Mesenchymal stem cell (in vitro differentiated cells and primary cell): ENCODE measurements around the gene EVI5.
"Not testable (repeated sequence)": the region's sequence is repeated elsewhere in the genome, so short reads cannot be mapped to it uniquely, and the experiment has no call there.

Experiments used
- DNase-seq: peaks from one replicate; pipeline ENCODE4 v3.0.0-alpha.2; 2013
- H2AFZ ChIP-seq: one replicate; pipeline ENCODE4 v1.6.1; 2013; ENCODE audit warnings: low read depth, mild to moderate bottlenecking, control low read depth, inconsistent platforms, low read length, moderate library complexity
- H2AK5ac ChIP-seq: 2 replicates; pipeline ENCODE4 v1.6.1; 2013; ENCODE audit warnings: low read length, moderate library complexity, mild to moderate bottlenecking, inconsistent platforms; ENCODE audit not compliant: severe bottlenecking
- H2BK120ac ChIP-seq: one replicate; pipeline ENCODE4 v1.6.1; 2013; ENCODE audit warnings: low read depth, mild to moderate bottlenecking, inconsistent platforms, low read length, moderate library complexity
- H2BK12ac ChIP-seq, 2 experiments: one replicate each; pipeline ENCODE4 v1.6.1; 2013; ENCODE audit warnings: inconsistent platforms in 2 of 2, low read length in 2 of 2, mild to moderate bottlenecking in 2 of 2, moderate library complexity in 2 of 2, control low read depth in 1 of 2
- H2BK15ac ChIP-seq: one replicate; pipeline ENCODE4 v1.6.1; 2013; ENCODE audit warnings: mild to moderate bottlenecking, low read depth, inconsistent platforms; ENCODE audit not compliant: poor library complexity, severe bottlenecking
- H2BK5ac ChIP-seq: 2 replicates; pipeline ENCODE4 v1.6.1; 2013; ENCODE audit warnings: low read depth, mild to moderate bottlenecking, low read length, control low read depth, inconsistent platforms; ENCODE audit not compliant: poor library complexity, severe bottlenecking
- H3K14ac ChIP-seq, 2 experiments: one replicate each; pipeline ENCODE4 v1.6.1; 2013; ENCODE audit warnings: inconsistent platforms in 2 of 2, low read length in 2 of 2, control low read depth in 1 of 2, mild to moderate bottlenecking in 1 of 2, moderate library complexity in 1 of 2
- H3K18ac ChIP-seq, 2 experiments: one replicate each; pipeline ENCODE4 v1.6.1; 2013; ENCODE audit warnings: inconsistent platforms in 2 of 2, low read length in 2 of 2, control low read depth in 1 of 2, low read depth in 1 of 2, mild to moderate bottlenecking in 1 of 2
- H3K23ac ChIP-seq, 2 experiments: one replicate each; pipeline ENCODE4 v1.6.1; 2013; ENCODE audit warnings: inconsistent platforms in 2 of 2, low read length in 2 of 2, mild to moderate bottlenecking in 2 of 2, moderate library complexity in 2 of 2, control low read depth in 1 of 2
- H3K27ac ChIP-seq: 2 replicates; pipeline ENCODE4 v1.5.1; 2013; ENCODE audit warnings: mild to moderate bottlenecking, moderate library complexity, low read length, control low read depth, inconsistent platforms; ENCODE audit not compliant: poor library complexity, severe bottlenecking
- H3K27me3 ChIP-seq, 2 experiments: 2 replicates each; pipeline versions ENCODE4 v1.6.1 to v1.7.0; 2013; ENCODE audit warnings: low read length in 2 of 2, mild to moderate bottlenecking in 2 of 2, moderate library complexity in 2 of 2, control low read depth in 1 of 2, inconsistent platforms in 1 of 2; ENCODE audit not compliant: control insufficient read depth in 1 of 2, insufficient read depth in 1 of 2
- H3K36me3 ChIP-seq, 2 experiments: 2 replicates each; pipeline versions ENCODE4 v1.6.1 to v1.7.0; 2013; ENCODE audit warnings: low read length in 2 of 2, control low read depth in 1 of 2, inconsistent platforms in 1 of 2, low read depth in 1 of 2, mild to moderate bottlenecking in 1 of 2; ENCODE audit not compliant: insufficient read depth in 2 of 2, control insufficient read depth in 1 of 2
- H3K4ac ChIP-seq, 2 experiments: one replicate each; pipeline ENCODE4 v1.6.1; 2013; ENCODE audit warnings: inconsistent platforms in 2 of 2, low read length in 2 of 2, mild to moderate bottlenecking in 2 of 2, moderate library complexity in 2 of 2, control low read depth in 1 of 2, low read depth in 1 of 2
- H3K4me1 ChIP-seq: 2 replicates; pipeline ENCODE4 v1.6.1; 2013; ENCODE audit warnings: low read depth, low read length, control low read depth; ENCODE audit not compliant: control insufficient read depth, insufficient read depth
- H3K4me2 ChIP-seq: 2 replicates; pipeline ENCODE4 v1.6.1; 2013; ENCODE audit warnings: low read length, mild to moderate bottlenecking, inconsistent platforms; ENCODE audit not compliant: poor library complexity, severe bottlenecking
- H3K4me3 ChIP-seq, 2 experiments: 2 replicates each; pipeline versions ENCODE4 v1.5.1 to v1.7.0; 2013; ENCODE audit warnings: low read length in 2 of 2, mild to moderate bottlenecking in 2 of 2, control low read depth in 1 of 2, low read depth in 1 of 2; ENCODE audit not compliant: insufficient read depth in 1 of 2
- H3K79me1 ChIP-seq: replicated peaks from 2 replicates; pipeline ENCODE4 v1.6.1; 2013; ENCODE audit warnings: mild to moderate bottlenecking, control low read depth, low read length, inconsistent platforms; ENCODE audit not compliant: poor library complexity, severe bottlenecking
- H3K9ac ChIP-seq: 2 replicates; pipeline ENCODE4 v1.7.0; 2013; ENCODE audit warnings: mild to moderate bottlenecking, low read length, moderate library complexity
- H3K9me3 ChIP-seq: 2 replicates; pipeline ENCODE4 v1.7.0; 2013; ENCODE audit warnings: mild to moderate bottlenecking, low read length; ENCODE audit not compliant: control insufficient read depth
- H4K8ac ChIP-seq: one replicate; pipeline ENCODE4 v1.6.1; 2013; ENCODE audit warnings: inconsistent platforms, mild to moderate bottlenecking, low read length, moderate library complexity
- H4K91ac ChIP-seq: one replicate; pipeline ENCODE4 v1.6.1; 2013; ENCODE audit warnings: mild to moderate bottlenecking, low read length, inconsistent platforms
- WGBS: methylation state at CpG from one replicate; pipeline ENCODE4 v1.1.7; 2013; ENCODE audit warnings: mixed read lengths; 5-methylcytosine and 5-hydroxymethylcytosine counted together

Gene EVI5

DNA sequence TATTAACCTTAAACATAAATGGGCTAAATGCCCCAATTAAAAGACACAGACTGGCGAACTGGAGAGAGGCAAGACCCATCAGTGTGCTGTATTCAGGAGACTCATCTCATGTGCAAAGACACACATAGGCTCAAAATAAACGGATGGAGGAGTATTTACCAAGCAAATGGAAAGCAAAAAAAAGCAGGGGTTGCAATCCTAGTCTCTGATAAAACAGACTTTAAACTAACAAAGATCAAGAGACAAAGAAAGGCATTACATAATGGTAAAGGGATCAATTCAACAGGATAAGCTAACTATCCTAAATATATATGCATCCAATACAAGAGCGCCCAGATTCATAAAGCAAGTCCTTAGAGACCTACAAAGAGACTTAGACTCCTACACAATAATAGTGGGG is 253.0 kb downstream of the EVI5 start:
- not testable (repeated sequence) for H3K4ac ChIP-seq, H3K79me1 ChIP-seq, H3K27me3 ChIP-seq, H3K9ac ChIP-seq, H2BK5ac ChIP-seq, H3K18ac ChIP-seq, H3K36me3 ChIP-seq, H3K4me3 ChIP-seq, H2BK12ac ChIP-seq, H2AFZ ChIP-seq, H2BK120ac ChIP-seq, H2BK15ac ChIP-seq, H3K27ac ChIP-seq, DNase-seq, H3K4me2 ChIP-seq, H3K14ac ChIP-seq, H3K4me1 ChIP-seq, H3K23ac ChIP-seq, H4K8ac ChIP-seq, H2AK5ac ChIP-seq, H4K91ac ChIP-seq, H3K9me3 ChIP-seq
- WGBS = 100% methylated on average over 3 of the region's 3 CpGs

DNA sequence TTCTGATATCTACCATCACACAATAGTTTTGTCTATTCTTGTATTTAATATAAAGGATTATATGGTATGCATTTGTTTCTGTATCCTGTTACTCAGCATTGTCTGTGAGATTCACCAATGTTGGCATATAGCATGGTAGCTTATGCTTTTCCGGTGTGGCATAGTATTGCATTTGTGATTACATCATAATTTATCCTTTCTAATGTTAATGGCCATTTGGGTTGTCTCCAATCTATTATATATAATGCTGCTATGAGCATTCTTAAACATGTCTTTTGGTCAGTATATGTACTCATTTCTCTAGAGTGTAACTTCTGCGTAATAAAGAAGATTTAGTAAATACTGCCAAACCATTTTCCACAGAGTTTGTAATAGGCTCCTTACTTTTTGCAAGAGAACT is 257.2 kb downstream of the EVI5 start:
- no peaks in the 10 kb centered on the region for H3K27me3 ChIP-seq
- H2BK12ac ChIP-seq = no peak overlapping the region
- H2AK5ac ChIP-seq = no peak overlapping the region
- H3K4me3 ChIP-seq = no peak overlapping the region
- H3K27ac ChIP-seq = no peak overlapping the region
- H3K4ac ChIP-seq = no peak overlapping the region
- no peaks in the 10 kb centered on the region for H3K4me1 ChIP-seq
- WGBS = 100% methylated on average over 1 of the region's 2 CpGs
- H4K91ac ChIP-seq = no peak overlapping the region
- H3K4me2 ChIP-seq = no peak overlapping the region
- no peak overlapping the region for H2BK15ac ChIP-seq
- H3K36me3 ChIP-seq = peaks cover 0 to 5% of the 10 kb centered on the region in 2 experiments
- H3K79me1 ChIP-seq = peaks cover 3% of the 10 kb centered on the region
- no peak overlapping the region for H2BK5ac ChIP-seq
- H3K9ac ChIP-seq = no peak overlapping the region
- no peak overlapping the region for H2AFZ ChIP-seq
- H3K9me3 ChIP-seq = no peaks in the 10 kb centered on the region
- DNase-seq = no peak
- no peak overlapping the region for H3K18ac ChIP-seq
- H2BK120ac ChIP-seq = no peak overlapping the region
- no peak overlapping the region for H3K23ac ChIP-seq
- H3K14ac ChIP-seq = no peak overlapping the region
- H4K8ac ChIP-seq = no peak overlapping the region

DNA sequence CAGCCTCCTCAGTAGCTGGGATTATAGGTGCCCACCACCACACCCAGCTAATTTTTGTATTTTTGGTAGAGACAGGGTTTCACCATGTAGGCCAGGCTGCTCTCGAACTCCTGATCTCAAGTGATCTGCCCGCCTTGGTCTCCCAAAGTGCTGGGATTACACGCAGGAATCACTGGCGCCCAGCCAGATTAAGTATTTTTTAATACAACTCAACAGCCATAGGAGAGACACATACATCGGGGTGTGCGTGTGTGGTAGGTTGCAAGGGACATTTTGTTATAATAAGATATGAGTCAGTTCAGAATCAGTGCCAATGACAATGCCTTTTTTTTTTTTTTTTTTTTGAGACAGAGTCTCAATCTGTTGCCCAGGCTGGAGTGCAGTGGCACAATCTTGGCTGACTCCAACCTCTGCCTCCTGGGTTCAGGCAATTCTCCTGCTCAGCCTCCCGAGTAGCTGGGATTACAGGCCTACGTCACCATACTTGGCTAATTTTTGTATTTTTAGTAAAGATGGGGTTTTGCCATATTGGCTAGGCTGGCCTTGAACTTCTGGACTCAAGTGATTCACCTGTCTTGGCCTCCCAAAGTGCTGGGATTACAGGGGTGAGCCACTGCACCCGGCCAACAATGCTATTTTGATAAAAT is 259.8 kb downstream of the EVI5 start:
- H3K9ac ChIP-seq, H3K36me3 ChIP-seq, H3K14ac ChIP-seq, H3K18ac ChIP-seq, H3K79me1 ChIP-seq, H4K8ac ChIP-seq, H4K91ac ChIP-seq, H3K27ac ChIP-seq, H2AK5ac ChIP-seq, H2AFZ ChIP-seq, H3K4me3 ChIP-seq, H3K4me1 ChIP-seq, H3K9me3 ChIP-seq, H2BK5ac ChIP-seq, H3K4ac ChIP-seq, H3K4me2 ChIP-seq, H2BK15ac ChIP-seq, H3K23ac ChIP-seq, H3K27me3 ChIP-seq, DNase-seq, H2BK12ac ChIP-seq, H2BK120ac ChIP-seq: not testable (repeated sequence)
- WGBS = 100% methylated on average over 6 of the region's 9 CpGs

DNA sequence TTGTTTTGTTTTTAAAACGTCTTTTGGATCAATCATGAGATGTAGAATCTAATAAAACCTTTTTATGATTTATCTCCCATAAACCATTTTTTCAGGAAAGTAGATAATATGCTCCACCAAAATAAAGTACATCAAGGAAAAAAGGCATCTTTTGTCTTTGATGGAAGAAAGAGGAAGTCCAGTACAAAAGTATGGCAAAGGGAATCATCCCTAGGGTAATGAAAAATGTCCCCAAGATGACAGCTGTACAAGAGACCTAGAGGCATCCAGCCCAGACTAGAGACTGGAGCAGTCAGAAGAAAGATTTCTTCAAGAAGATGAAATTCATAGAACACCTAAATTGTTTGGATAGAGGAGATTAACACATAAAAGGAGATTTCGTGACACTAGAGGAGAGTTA is 265.9 kb downstream of the EVI5 start:
- no peak overlapping the region for H3K23ac ChIP-seq

More for the DNA sequence above, 265.9 kb downstream of the EVI5 start:
- Histone ChIP-seq H4K91ac (no peak overlapping the region), H3K18ac (no peak overlapping the region), H2AFZ (no peak overlapping the region), H3K27ac (no peak overlapping the region), H3K9ac (no peak overlapping the region), H3K4me3 (no peak overlapping the region), H2BK5ac (no peak overlapping the region), H3K36me3 (peaks cover 0 to 3% of the 10 kb centered on the region in 2 experiments), H3K4me2 (no peak overlapping the region), H2BK12ac (no peak overlapping the region), H3K4me1 (no peaks in the 10 kb centered on the region), H2BK120ac (no peak overlapping the region), H3K27me3 (no peaks in the 10 kb centered on the region), H3K14ac (no peak overlapping the region), H4K8ac (no peak overlapping the region), H3K4ac (no peak overlapping the region), H3K9me3 (no peaks in the 10 kb centered on the region), H2AK5ac (no peak overlapping the region), H2BK15ac (no peak overlapping the region), H3K79me1 (no peaks in the 10 kb centered on the region)
- 100% methylated on average over 1 of the region's 2 CpGs for WGBS
- DNase-seq = no peak
